Sigmoid colon (tissue), 7 donors: ENCODE data around the gene MFRP. TPM values are rescaled to one million over a fixed set of nuclear protein-coding genes. Genes with fewer than 3 reads are reported as not detected.

ENCODE experiments used
- DNase-seq: peaks from one replicate; pipeline ENCODE4 v3.0.0-alpha.2; 2019
- H3K27ac ChIP-seq, 4 donors: fragments of 200-600 bp; sonication (generic); one replicate each; pipeline ENCODE4 v1.5.1; 2016 to 2019; ENCODE audit warnings: mild to moderate bottlenecking in 1 of 4
- H3K27me3 ChIP-seq, 3 donors: fragments of 200-600 bp; sonication (generic); one replicate each; pipeline ENCODE4 v1.5.1; 2019; ENCODE audit warnings: mild to moderate bottlenecking in 1 of 3
- H3K36me3 ChIP-seq, 4 donors: fragments of 200-600 bp; sonication (generic); one replicate each; pipeline ENCODE4 v1.5.1; 2016 to 2019
- H3K4me1 ChIP-seq, 4 donors: fragments of 200-600 bp; sonication (generic); one replicate each; pipeline ENCODE4 v1.5.1; 2017 to 2019
- H3K4me3 ChIP-seq, 4 donors: fragments of 200-600 bp; sonication (generic); one replicate each; pipeline ENCODE4 v1.5.1; 2017 to 2019; ENCODE audit warnings: mild to moderate bottlenecking in 2 of 4, moderate library complexity in 1 of 4
- H3K9me3 ChIP-seq, 4 donors: fragments of 200-600 bp in 3 of 4; sonication (generic) in 3 of 4; one replicate each; pipeline versions ENCODE4 v1.5.1 to v1.6.1; 2013 to 2019
- CTCF ChIP-seq, 4 experiments: fragments of 450-650 bp in 3 of 4; fragments of 200-600 bp in 1 of 4; IDR thresholded peaks; one replicate each; pipeline ENCODE4 v1.5.1; 2016 to 2019; ENCODE audit warnings: antibody characterized with exemption in 4 of 4, mild to moderate bottlenecking in 3 of 4, moderate library complexity in 2 of 4
- EP300 ChIP-seq, 4 donors: sonication (generic); formaldehyde crosslinking; IDR thresholded peaks; one replicate each; pipeline ENCODE4 v1.6.1; 2017; ENCODE audit warnings: antibody characterized with exemption in 4 of 4
- POLR2A ChIP-seq, 2 donors: fragments of 450-650 bp; IDR thresholded peaks; one replicate each; pipeline ENCODE4 v1.6.1; 2016; ENCODE audit warnings: antibody characterized with exemption in 2 of 2, mild to moderate bottlenecking in 2 of 2, moderate library complexity in 2 of 2
- POLR2AphosphoS5 ChIP-seq, 4 donors: sonication (generic); formaldehyde crosslinking; IDR thresholded peaks; one replicate each; pipeline ENCODE4 v1.6.1; 2017; ENCODE audit warnings: antibody characterized with exemption in 4 of 4
- WGBS, 2 donors: extraction: QIAGEN DNeasy Blood & Tissue Kit; methylation state at CpG; one replicate each; pipeline ENCODE4 v1.1.7; 2013; 5-methylcytosine and 5-hydroxymethylcytosine counted together
- intact Hi-C: fragments of 100-400 bp; cut with DNase I; formaldehyde crosslinking; loops from one replicate; pipeline ENCODE4 v1.15.1; 2023
- polyA plus RNA-seq, 3 donors: library from polyadenylated mRNA; stranded (reverse); fragments of 200-250 nt; gene quantifications; one replicate each; pipeline ENCODE4 v1.2.3, GENCODE V29; 2013
- total RNA-seq, 4 donors: library from RNA; depleted of rRNA; stranded (reverse); fragments of >200 nt; gene quantifications; one replicate each; pipeline ENCODE4 v1.1.0, GENCODE V29; 2016
- donor health status: healthy with polysubstance abuse.
- donor health status: Bipolar disorder and iron deficiency.
- donor health status: healthy.

The MFRP gene
- total and polyA plus RNA-seq, 7 donors = 0.14 TPM; not detected in 6

- Histone ChIP-seq H3K27me3 (no peaks in the 10 kb centered on the region), H3K27ac (peak overlapping the region; percentile 93 to 99 (median 96)), H3K4me3 (peak overlapping the region; percentile 62 to 90 (median 76)), H3K4me1 (peaks cover 0 to 66% (median 49%) of the 10 kb centered on the region in 4 donors), H3K9me3 (no peaks in the 10 kb centered on the region), H3K36me3 (peaks cover 19 to 46% (median 35%) of the 10 kb centered on the region in 4 donors)
- 4% methylated on average over 29 of the region's 29 CpGs for WGBS, 2 donors
- peak; percentile 79 for DNase-seq
- intact Hi-C loops = loop anchor here (2.0 kb wide), 1 partner anchor 221 kb away; a partner anchor contains a TSS
- peak in 1 of 2 donors; percentile 23 for TF ChIP-seq POLR2A (IDR thresholded peaks at IDR 0.05)
- TF ChIP-seq CTCF (IDR thresholded peaks at IDR 0.05) = peak in 2 of 4 experiments; percentile 19 to 42
- TF ChIP-seq POLR2AphosphoS5 (IDR thresholded peaks at IDR 0.05) = peak; percentile 17 to 74 (median 50)
- TF ChIP-seq EP300 (IDR thresholded peaks at IDR 0.05) = no peak
Measured at GRCh38 chr11:119315131-119316015, 31.1 kb downstream of the MFRP start.

- WGBS, 2 donors = 50 to 69% methylated on average over 18 of the region's 18 CpGs
- intact Hi-C loops = no loop called here
Measured at GRCh38 chr11:119314726-119315125, 31.8 kb downstream of the MFRP start.

GRCh38 chr11:119310682-119311052, 35.8 kb downstream of the MFRP start:
- intact Hi-C loops = no loop called here
- DNase-seq = no peak
- Histone ChIP-seq H3K4me3 (no peak overlapping the region), H3K4me1 (peaks cover 0 to 45% (median 25%) of the 10 kb centered on the region in 4 donors), H3K9me3 (no peaks in the 10 kb centered on the region), H3K27me3 (no peaks in the 10 kb centered on the region), H3K36me3 (peaks cover 33 to 76% (median 55%) of the 10 kb centered on the region in 4 donors), H3K27ac (peak overlapping the region; percentile 17 to 99 (median 60))
- TF ChIP-seq POLR2A (IDR thresholded peaks at IDR 0.05) (no peak), POLR2AphosphoS5 (IDR thresholded peaks at IDR 0.05) (no peak), CTCF (IDR thresholded peaks at IDR 0.05) (no peak), EP300 (IDR thresholded peaks at IDR 0.05) (no peak)
- 32 to 78% methylated on average over 20 of the region's 20 CpGs for WGBS, 2 donors

More at GRCh38 chr11:119314726-119315125, 31.8 kb downstream of the MFRP start:
- no peaks in the 10 kb centered on the region for H3K27me3 ChIP-seq
- H3K27ac ChIP-seq = peak overlapping the region; percentile 93 to 99 (median 96)
- H3K4me1 ChIP-seq = peaks cover 0 to 59% (median 42%) of the 10 kb centered on the region in 4 donors
- TF ChIP-seq POLR2A (IDR thresholded peaks at IDR 0.05) (no peak), EP300 (IDR thresholded peaks at IDR 0.05) (no peak), POLR2AphosphoS5 (IDR thresholded peaks at IDR 0.05) (no peak), CTCF (IDR thresholded peaks at IDR 0.05) (no peak)
- H3K36me3 ChIP-seq = peaks cover 24 to 53% (median 42%) of the 10 kb centered on the region in 4 donors
- H3K4me3 ChIP-seq = peak overlapping the region; percentile 62 to 90 (median 76)
- DNase-seq = no peak
- H3K9me3 ChIP-seq = no peaks in the 10 kb centered on the region

- Histone ChIP-seq H3K4me1 (peaks cover 0 to 41% (median 21%) of the 10 kb centered on the region in 4 donors), H3K27ac (peak overlapping the region; percentile 17 to 99 (median 72)), H3K4me3 (no peak overlapping the region), H3K27me3 (no peaks in the 10 kb centered on the region), H3K9me3 (no peaks in the 10 kb centered on the region), H3K36me3 (peaks cover 33 to 78% (median 55%) of the 10 kb centered on the region in 4 donors)
- intact Hi-C loops = no loop called here
- WGBS, 2 donors = 82 to 86% methylated on average over 17 of the region's 17 CpGs
- TF ChIP-seq CTCF (IDR thresholded peaks at IDR 0.05) = no peak
- TF ChIP-seq EP300 (IDR thresholded peaks at IDR 0.05) = no peak
- TF ChIP-seq POLR2A (IDR thresholded peaks at IDR 0.05) = no peak
- TF ChIP-seq POLR2AphosphoS5 (IDR thresholded peaks at IDR 0.05) = no peak
- no peak for DNase-seq
Measured at GRCh38 chr11:119309953-119310681, 36.4 kb downstream of the MFRP start.
